HEK293T (cell line): ENCODE results near the gene DPP7.

Experiments
- CTCF ChIA-PET: fragments of 350-600 bp; formaldehyde crosslinking; extraction: SDS; loops from one replicate; lab custom pipeline; 2021; ENCODE audit warnings: antibody characterized with exemption, inconsistent platforms; lab: Yijun Ruan, JAX
- POLR2A ChIA-PET: fragments of 350-600 bp; formaldehyde crosslinking; extraction: SDS; loops from one replicate; lab custom pipeline; 2020; ENCODE audit warnings: antibody characterized with exemption, inconsistent platforms; lab: Yijun Ruan, JAX
- DNase-seq: peaks from one replicate; pipeline ENCODE4 v3.0.0; 2012; ENCODE audit warnings: mixed read lengths; ENCODE audit errors: extremely low spot score
- ARNT ChIP-seq: fragments of 450-650 bp; IDR thresholded peaks from 2 replicates; pipeline ENCODE4 v1.6.1; 2017; ENCODE audit warnings: mild to moderate bottlenecking
- BHLHE40 ChIP-seq: fragments of 450-650 bp; IDR thresholded peaks from 2 replicates; pipeline ENCODE4 v1.6.1; 2016; ENCODE audit warnings: mild to moderate bottlenecking, moderate library complexity, borderline replicate concordance
- CTBP1 ChIP-seq: fragments of 450-650 bp; IDR thresholded peaks from 2 replicates; pipeline ENCODE4 v1.6.1; 2016; ENCODE audit warnings: borderline replicate concordance
- ELF4 ChIP-seq: fragments of 450-650 bp; IDR thresholded peaks from 2 replicates; pipeline ENCODE4 v1.6.1; 2017; ENCODE audit warnings: antibody characterized with exemption
- FOXA1 ChIP-seq: fragments of 450-650 bp; IDR thresholded peaks from 2 replicates; pipeline ENCODE4 v1.6.1; 2016; ENCODE audit warnings: mild to moderate bottlenecking
- FOXK2 ChIP-seq: fragments of 450-650 bp; IDR thresholded peaks from 2 replicates; pipeline ENCODE4 v1.6.1; 2016; ENCODE audit warnings: mild to moderate bottlenecking
- FOXM1 ChIP-seq: fragments of 450-650 bp; IDR thresholded peaks from 2 replicates; pipeline ENCODE4 v1.6.1; 2017; ENCODE audit warnings: mild to moderate bottlenecking, borderline replicate concordance
- HDGF ChIP-seq: fragments of 450-650 bp; IDR thresholded peaks from 2 replicates; pipeline ENCODE4 v1.6.1; 2017; ENCODE audit warnings: antibody characterized with exemption, borderline replicate concordance
- L3MBTL2 ChIP-seq: fragments of 450-650 bp; conservative IDR thresholded peaks from 2 replicates; pipeline ENCODE4 v1.6.1; 2016; ENCODE audit warnings: mild to moderate bottlenecking
- LEF1 ChIP-seq: fragments of 450-650 bp; IDR thresholded peaks from 2 replicates; pipeline ENCODE4 v1.6.1; 2017; ENCODE audit warnings: mild to moderate bottlenecking, borderline replicate concordance
- NFRKB ChIP-seq: fragments of 450-650 bp; IDR thresholded peaks from 2 replicates; pipeline ENCODE4 v1.6.1; 2016; ENCODE audit warnings: mild to moderate bottlenecking, moderate library complexity
- PKNOX1 ChIP-seq: fragments of 450-650 bp; IDR thresholded peaks from 2 replicates; pipeline ENCODE4 v1.6.1; 2016
- SP1 ChIP-seq: fragments of 450-650 bp; IDR thresholded peaks from 2 replicates; pipeline ENCODE4 v1.6.1; 2017
- SUZ12 ChIP-seq: fragments of 450-650 bp; IDR thresholded peaks from 2 replicates; pipeline ENCODE4 v1.6.1; 2016; ENCODE audit warnings: mild to moderate bottlenecking
- TARDBP ChIP-seq: fragments of 450-650 bp; IDR thresholded peaks from 2 replicates; pipeline ENCODE4 v1.6.1; 2016
- ZNF384 ChIP-seq: fragments of 450-650 bp; IDR thresholded peaks from 2 replicates; pipeline ENCODE4 v1.6.1; 2016

DPP7 gene

GRCh38 chr9:137070201-137070905, 44.2 kb downstream of the DPP7 start, which contains the start of gene SAPCD2:
Gene SAPCD2, minus strand, starts transcription at chr9:137070557. Its CDS starts 97 bp downstream, at chr9:137070460.
- CTCF ChIA-PET, result interaction anchor here (0.8 to 2.4 kb wide), 7 partner anchors 12 to 166 kb away, joined by 3 to 11 read pairs (median 8); partner anchors contain the start of genes ABCA2 and NPDC1
- peak; percentile 93 for DNase-seq
- TF ChIP-seq SUZ12 (no peak), ZNF384 (peak; percentile 99), FOXM1 (peak; percentile 51; the same call in 1 of the 2 replicates), LEF1 (0 out of 2 replicates have a peak, but pooled peaks have one; percentile 41), L3MBTL2 (peak; percentile 48; the same call in 1 of the 2 replicates)
- POLR2A ChIA-PET, result interaction anchor here (0.9 to 3.2 kb wide), 10 partner anchors 12 to 828 kb away, joined by 3 to 27 read pairs (median 4); partner anchors contain the start of gene MAN1B1

GRCh38 chr9:137069508-137070091, 44.9 kb downstream of the DPP7 start:
- POLR2A ChIA-PET, result interaction anchor here (0.9 to 3.2 kb wide), 9 partner anchors 12 to 827 kb away, joined by 3 to 27 read pairs (median 4); partner anchors contain the start of gene MAN1B1
- CTCF ChIA-PET, result interaction anchor here (1.9 to 2.4 kb wide), 4 partner anchors 11 to 167 kb away, joined by 4 to 10 read pairs (median 8); partner anchors contain the start of gene NPDC1
- DNase-seq, result no peak
- no peak for TF ChIP-seq HDGF
- TF ChIP-seq ARNT, result no peak
- TF ChIP-seq ZNF384, result no peak
- TF ChIP-seq NFRKB, result no peak
- TF ChIP-seq SUZ12, result no peak
- TF ChIP-seq L3MBTL2, result no peak
- no peak for TF ChIP-seq TARDBP
- no peak for TF ChIP-seq ELF4
- no peak for TF ChIP-seq CTBP1
- no peak for TF ChIP-seq FOXM1
- TF ChIP-seq BHLHE40, result no peak
- TF ChIP-seq PKNOX1, result no peak

DNA sequence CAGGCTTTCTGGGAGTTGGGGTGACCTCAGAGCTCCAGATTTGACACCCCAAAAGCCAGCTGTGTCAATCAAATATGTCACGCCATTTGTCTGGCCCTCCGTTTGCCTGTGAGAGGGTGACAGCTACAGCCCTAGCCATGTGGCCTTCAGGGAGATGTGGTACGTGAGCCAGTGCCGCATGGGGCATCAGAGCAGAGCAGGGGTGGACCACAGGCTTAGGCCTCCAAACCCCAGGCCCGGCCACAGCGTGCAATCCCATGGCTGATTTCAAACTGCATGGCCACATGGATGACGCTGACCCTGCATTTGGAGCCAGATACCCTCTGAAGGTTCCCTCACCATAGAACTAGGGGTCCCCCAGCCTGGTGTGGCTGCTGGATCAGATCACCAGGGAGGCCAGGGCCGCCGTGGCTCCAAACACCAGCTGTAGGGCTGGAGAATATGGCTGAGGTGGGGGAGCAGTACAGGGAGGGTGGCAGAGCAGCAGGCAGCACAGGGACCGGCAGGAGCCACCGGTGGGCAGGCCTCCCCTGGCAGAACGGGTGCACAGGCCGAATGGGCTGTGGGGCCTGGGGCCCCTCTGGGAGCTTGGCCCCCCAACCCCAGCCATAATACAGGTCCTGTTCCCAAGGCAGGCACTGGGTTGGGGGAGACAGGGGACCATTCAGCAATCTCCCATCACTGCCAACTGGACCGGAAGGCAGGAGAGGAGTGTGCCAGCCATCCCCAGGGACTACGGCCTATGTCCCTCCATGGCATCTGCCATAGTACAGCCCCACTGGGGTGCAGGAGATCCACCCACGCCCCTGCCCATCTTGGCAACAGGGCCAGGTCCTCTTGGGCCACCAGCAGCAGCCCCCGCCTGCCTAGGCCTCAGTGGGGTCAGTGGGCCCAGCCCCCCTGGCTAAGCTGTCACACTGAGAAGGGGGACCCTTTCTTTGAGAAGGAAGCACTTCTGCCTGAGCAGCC, 45.7 kb downstream of the DPP7 start:
- no peak for DNase-seq
- no peak for TF ChIP-seq FOXK2
- TF ChIP-seq PKNOX1, result no peak; the same call in 1 of the 2 replicates
- TF ChIP-seq SUZ12, result no peak
- no peak for TF ChIP-seq ELF4
- no peak for TF ChIP-seq FOXA1
- TF ChIP-seq NFRKB, result no peak
- no peak for TF ChIP-seq TARDBP
- TF ChIP-seq CTBP1, result no peak
- TF ChIP-seq L3MBTL2, result no peak
- TF ChIP-seq LEF1, result no peak
- no peak for TF ChIP-seq ARNT
- no peak for TF ChIP-seq HDGF
- no peak for TF ChIP-seq ZNF384
- TF ChIP-seq SP1, result no peak
- no peak for TF ChIP-seq BHLHE40
- TF ChIP-seq FOXM1, result no peak
- CTCF ChIA-PET, result interaction anchor here (0.9 to 2.8 kb wide), 12 partner anchors 8 to 168 kb away, joined by 4 to 16 read pairs (median 8); partner anchors contain the start of genes MAN1B1, NPDC1 and UAP1L1
- POLR2A ChIA-PET, result interaction anchor here (0.7 to 3.2 kb wide), 6 partner anchors 17 to 172 kb away, joined by 3 to 27 read pairs (median 4); partner anchors contain the start of genes MAN1B1 and TUBB4B

DNA sequence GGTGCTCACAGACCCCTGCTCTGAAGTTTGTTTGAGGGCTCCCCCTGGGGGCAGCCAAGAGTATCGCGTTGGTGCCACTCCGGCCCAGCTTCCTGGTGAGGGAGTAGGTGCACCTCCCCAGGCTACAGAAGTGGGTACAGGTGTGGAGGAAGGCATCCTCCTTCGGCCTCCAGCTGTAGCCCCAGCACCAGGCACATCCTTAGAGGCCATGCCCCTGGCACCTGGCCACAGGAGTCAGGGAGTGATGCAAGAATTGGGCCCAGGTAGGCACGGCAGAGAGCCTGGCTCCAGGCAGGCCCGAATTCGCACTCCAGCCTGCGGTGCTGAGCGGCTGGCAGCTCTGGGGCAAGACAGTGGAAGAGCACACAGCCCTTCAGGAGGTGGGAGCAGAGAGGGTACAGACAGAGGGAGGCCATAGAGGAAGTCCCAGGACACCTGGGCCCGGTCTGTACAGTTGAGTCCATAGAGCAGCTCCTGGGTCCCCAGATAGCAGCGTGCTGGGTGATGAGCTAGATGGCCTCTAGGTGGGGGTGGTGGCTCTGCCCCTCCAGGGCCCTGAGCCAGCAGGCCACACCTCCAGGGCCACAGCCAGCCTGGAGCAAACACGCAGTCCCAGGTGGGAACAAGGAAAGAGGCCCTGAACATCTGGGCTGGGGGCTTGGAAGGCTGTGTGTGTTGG, 46.5 kb downstream of the DPP7 start:
- peak; percentile 86 for DNase-seq
- ChIA-PET CTCF (interaction anchor here (0.6 to 2.8 kb wide), 12 partner anchors 9 to 121 kb away, joined by 3 to 16 read pairs (median 6); partner anchors contain the start of genes MAN1B1 and UAP1L1), POLR2A (interaction anchor here (0.7 to 1.0 kb wide), 3 partner anchors 18 to 173 kb away, joined by 3 to 4 read pairs (median 4); partner anchors contain the start of gene TUBB4B)
- TF ChIP-seq FOXK2, result no peak
- TF ChIP-seq FOXA1, result no peak
- no peak for TF ChIP-seq SUZ12
- TF ChIP-seq ZNF384, result no peak
- no peak for TF ChIP-seq L3MBTL2
- TF ChIP-seq SP1, result no peak
- TF ChIP-seq LEF1, result no peak
- no peak for TF ChIP-seq ARNT
- no peak for TF ChIP-seq BHLHE40
- no peak for TF ChIP-seq TARDBP
- TF ChIP-seq NFRKB, result no peak
- no peak for TF ChIP-seq FOXM1
- TF ChIP-seq ELF4, result no peak
